Activated CD4-positive, CD25-positive, alpha-beta regulatory T cell treated with anti-CD3 and anti-CD28 coated beads, Interleukin-2, amount 50 U/mL, for 72 hours (primary cell): Measurements from ENCODE around the gene GRIN2A.

ENCODE experiments used
- DNase-seq: peaks from one replicate; pipeline ENCODE4 v3.0.0; 2021

Gene GRIN2A

DNA sequence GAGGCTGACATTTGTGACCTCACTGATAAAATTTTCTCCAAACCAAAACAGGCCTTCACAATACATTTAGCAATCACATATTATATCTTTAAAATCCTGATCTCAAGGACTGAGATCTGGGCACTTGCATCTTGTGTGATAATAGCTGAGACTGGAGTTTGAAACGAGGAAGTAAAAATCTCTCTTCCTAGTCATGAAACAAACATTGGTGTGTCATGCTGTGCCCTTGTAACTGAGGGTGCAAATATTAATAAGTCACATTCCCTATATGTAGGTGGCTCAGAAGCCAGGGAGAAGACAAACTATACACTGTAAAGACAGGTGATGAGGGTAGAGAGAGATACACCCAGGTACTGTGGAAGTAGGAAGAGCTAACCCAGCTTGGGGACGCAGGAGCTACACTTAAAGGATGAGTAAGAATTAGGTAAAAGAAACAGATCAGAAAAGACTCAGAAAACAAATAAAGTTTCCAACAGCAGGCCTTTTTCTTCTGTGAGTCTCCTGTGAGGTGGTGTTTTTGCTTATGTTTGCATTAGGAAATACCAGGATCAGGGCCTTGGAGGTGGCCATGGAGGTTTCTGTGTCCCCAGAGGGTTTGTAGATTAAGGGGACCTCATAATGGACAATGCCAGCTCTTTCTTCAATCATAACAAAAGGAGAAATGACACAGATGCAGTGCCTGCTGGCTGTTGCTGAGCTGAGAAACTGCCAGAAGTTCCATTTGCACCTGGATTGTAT, 335.7 kb downstream of the GRIN2A start:
- DNase-seq = no peak

DNA sequence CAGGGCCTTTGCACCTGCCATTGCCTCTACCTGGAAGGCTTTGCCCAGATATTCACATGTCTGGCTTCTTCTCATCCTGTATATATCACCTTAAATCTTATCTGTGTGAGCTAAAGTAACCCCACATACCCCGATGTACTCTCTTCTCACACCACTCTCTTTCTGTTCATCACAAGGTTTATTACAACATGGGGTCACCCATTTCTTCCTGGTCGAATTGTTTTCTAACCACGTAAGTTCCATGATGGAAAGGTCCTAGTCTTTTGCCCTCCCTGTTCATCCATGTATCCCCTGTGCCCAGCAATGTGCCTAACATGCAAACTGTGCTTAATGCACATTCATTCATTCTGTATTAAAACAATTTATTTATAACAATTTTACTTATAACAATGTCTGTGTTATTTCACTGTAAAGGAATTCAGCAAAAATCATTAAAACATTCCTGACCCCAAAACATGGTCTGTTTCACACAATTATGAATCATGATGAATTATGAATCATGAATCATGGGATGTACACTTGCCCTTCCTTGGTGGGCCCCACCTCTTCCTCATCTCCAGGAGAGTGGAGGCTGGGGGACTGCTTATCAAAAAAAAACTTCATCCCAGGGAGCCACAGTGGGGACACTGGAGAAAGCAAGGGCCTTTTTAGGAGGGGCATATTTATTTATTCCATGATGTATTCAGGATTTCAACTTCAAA, 336.4 kb downstream of the GRIN2A start:
- DNase-seq = no peak

GRCh38 chr16:9844361-9844760, 337.9 kb downstream of the GRIN2A start:
- no peak for DNase-seq

DNA sequence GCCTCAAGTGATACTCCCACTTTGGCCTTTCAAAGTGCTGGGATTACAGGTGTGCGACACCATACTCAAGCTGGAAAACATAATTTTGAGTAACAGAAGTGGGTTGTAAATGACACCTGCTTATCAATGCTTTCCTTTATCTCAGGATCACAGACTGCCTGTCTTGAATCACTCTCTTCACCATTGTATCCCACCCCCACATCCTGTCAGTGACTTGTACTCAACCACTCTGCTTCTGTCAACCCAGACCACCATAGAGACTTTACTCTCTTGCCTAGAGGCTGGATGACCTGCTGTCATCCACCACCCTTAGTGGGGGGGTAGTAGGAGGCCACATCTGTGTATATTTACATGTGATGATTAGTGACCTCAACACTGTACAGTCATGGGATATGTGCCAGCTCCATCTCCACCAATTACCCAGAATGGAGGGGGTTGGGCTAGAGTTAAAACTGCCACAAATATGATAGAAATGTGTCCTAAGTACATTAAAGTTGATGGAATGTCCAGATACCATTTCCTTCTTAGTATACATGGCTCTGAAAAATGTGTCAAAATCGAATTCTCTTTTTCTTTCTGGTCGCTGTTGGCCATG, 338.7 kb downstream of the GRIN2A start:
- no peak for DNase-seq

DNA sequence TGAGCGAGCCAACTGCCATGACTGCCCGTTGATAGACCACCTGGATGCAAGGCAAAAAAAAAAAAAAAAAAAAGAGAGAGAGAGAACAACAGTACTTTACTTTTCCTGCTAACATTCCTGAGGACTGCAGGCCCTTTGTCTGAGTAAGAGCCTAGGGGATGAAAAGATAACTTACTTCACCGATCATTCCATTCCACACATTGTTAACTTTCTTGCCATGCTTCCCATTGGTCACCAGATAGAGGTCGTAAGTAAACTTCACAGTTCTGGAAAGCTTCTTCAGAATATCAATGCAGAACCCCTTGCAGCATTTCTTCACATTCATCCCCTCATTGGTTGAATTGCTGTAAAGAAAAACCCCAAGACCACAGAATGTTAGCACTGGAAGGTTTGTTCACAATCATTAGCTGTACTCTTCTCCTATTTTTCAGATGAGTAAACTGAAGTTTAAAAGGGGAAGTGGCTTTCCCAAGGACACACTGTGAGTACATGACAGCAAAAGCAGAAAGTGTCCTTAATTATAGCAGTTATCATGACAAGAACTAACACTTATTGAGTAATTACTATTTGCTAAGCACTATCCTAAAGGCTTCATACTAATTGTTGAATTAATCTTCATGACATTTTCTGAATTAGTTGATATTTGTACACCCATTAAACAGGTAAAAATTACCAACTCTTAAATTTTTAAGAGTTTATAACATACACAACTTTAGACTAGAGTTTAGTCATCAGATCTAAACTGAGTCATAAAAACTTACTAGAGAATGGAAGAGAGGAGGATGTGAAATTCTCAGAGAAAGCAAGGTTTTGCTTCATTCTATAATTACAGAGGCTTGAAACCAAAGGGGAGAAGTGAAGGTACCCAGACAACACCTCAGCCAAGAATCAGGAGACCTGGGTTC, 341.2 kb downstream of the GRIN2A start:
- DNase-seq = no peak

GRCh38 chr16:9837481-9837880, 344.7 kb downstream of the GRIN2A start:
- DNase-seq = no peak

DNA sequence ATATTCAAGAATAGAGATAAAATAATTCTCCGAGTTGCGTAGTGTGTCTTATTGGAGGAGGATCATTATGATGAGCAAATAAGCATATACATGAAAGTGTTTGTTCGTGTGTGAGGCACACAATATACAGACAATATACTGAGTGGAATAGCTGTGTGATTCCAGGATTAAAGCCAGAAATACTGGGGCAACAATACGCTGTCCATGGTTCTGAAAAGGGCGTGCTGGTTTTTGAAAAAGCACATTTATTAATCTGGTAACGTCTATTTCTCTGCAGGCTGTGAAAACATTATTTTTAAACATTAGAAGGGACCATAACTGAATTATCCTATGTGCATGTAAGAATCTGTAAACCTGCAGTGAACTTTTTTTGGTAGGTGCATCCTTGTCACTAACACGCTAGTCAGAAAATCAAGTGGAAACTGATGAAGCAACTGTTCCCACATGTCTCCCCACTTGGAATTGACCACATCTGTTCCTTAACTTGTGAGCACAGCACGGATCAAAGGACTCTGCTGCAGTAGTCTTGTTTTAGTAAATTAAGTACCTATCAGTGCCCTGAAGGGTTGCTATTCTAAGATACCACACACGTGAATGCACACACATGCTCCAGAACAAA, 346.0 kb downstream of the GRIN2A start:
- no peak for DNase-seq

DNA sequence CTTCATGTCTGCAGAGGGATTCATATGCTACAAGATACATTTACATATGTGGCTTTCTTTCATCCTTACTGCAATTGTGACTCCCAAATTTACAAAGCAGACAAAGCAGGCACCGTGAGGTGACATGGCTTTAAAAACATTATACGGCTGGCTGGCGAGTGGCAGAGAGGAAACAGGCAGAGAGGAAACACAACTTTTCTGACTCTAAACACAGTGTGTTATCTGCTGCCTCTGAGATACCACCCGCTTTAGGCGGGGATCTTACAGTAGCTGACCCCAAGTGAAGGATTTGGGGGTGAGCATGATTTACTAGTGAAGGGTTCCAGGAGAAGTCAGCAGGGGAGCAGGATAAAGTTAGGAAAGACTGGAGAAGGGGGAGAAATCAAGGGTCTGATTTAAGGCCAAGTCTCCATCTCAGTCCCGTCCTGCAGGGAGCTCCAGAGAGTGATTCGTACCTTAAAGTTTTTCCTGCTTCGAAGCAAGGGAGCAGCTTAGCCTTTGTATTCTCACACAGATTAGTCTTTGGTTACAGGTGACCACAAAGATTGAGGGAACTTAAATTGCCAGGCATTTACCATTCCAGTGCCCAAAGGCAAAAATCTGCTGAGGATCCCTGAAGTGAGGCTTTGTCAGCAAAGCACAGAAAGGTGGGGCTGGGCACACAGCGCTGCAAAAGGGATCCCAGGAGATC, 355.0 kb downstream of the GRIN2A start:
- no peak for DNase-seq

GRCh38 chr16:9826656-9827055, 355.6 kb downstream of the GRIN2A start:
- DNase-seq = no peak

DNA sequence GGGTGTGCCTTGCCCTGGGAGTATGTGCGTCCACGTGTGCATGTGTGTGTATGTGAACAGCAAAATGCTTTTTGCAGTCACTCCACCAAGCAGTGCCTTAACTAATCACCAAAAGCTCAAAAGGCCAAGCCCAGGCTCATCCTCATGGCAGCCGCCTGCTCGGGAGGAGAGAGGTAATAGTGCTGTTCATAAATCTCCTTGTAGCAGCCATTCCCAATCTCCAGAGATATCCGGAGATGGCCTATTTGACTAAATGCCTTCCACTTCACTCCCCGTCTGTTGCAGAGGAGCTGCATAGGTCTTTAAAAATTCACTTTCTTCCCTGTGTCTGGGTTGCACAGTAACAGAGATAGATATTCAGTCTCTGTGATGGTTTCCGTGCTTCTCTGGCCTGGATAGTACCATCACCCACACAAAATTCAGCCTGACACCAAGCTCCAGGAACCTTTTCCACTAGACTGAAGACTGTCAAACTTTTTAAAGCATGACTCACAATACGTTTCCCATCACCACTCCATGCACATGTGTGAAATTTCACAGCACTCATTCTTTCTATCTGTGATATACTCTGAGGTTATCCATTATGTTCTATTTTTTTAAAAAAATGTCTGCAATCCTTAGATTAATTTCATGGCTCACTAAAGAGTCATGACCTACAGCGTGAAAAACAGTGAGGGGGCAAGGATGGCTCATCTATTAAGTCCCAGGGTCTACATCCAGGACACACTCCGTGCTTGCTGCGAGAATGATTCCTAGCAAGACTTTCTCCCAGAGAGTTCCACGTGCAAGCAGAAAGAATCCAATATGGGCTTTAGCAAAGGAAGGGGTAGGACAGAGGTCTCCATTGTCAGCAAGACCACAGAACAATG, 357.8 kb downstream of the GRIN2A start:
- no peak for DNase-seq

GRCh38 chr16:9823510-9823909, 358.7 kb downstream of the GRIN2A start:
- DNase-seq = no peak

- DNase-seq = no peak
These were observed 360.3 kb downstream of the GRIN2A start for GRCh38 chr16:9821970-9822369.

- DNase-seq = no peak
These were observed 360.9 kb downstream of the GRIN2A start for GRCh38 chr16:9821331-9821730.

DNA sequence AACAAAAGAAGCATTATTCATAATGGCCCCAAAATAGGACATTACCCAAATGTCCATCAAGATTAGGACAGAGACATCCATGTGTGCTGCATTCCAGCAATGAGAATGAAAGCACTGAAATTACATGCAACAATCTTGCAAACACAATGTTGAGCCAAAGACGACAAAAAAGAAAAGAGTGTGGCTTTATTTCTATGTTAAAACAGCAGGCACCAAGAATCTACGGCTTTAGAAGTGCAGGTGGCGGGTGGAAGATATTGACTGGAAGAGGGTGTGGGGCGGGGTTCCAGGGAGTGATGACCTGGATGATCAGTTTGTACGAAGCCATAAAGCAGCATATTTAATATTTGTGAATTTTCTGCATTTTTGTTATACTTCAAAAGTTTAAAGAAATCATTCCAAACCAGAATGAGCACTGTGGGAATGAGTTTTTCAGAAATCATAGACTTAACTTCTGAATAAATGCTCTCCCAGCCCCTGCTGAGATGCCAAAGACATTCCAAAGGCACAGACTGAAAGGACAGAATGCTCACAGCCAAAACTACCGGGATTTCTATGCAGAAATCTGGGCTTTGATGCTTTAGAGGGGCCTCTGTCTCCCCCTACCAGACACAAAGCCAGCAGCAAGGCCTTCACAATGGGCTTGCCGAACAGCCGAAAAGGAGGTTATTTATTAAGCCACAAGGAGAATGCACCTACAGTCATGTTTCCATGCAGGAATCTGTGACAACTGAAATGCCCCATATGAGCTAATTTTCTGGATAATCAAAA, 361.6 kb downstream of the GRIN2A start:
- DNase-seq = no peak

- no peak for DNase-seq
These were observed 363.5 kb downstream of the GRIN2A start for GRCh38 chr16:9818702-9819101.

- DNase-seq = no peak
These were observed 364.6 kb downstream of the GRIN2A start for GRCh38 chr16:9817586-9817985.

DNA sequence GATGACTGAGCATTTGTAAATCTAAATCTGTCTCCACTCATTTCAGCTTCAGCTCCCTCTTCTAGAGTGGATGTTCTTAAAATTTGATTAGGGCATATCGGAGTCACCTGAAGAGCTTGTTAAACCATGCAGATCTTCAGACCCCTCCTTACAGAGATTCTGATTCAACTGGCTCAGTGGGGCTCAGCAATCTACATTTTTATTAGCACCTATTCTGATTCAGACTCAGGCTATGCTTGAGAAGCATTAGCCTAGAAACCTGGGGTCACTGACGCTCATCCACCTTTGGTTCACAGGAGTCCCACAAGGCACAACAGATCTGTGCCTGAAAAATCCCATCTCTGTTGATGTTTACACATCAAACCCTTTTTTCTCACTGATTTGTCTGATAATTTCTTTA, 365.6 kb downstream of the GRIN2A start:
- DNase-seq = no peak

DNA sequence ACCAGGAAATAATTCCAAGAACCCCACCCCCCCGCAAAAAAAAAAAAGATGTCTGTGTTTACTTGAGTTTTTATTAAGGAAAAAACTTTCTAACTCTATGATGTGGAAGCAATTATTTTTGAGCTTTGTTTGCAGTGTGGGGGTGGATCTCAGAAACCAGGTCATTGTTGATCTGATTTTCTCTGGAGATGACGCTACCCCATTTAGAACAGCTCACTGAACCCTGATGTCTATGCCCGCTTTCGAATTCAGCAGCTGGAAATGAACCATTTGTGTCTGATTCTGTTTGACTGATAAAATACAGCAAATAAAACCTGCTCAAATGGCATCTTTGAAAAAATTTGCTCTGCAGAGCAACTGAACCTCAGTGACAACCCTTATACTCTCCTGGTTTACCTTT, 368.6 kb downstream of the GRIN2A start:
- DNase-seq = no peak

GRCh38 chr16:9808210-9808609, 374.0 kb downstream of the GRIN2A start:
- DNase-seq = no peak

DNA sequence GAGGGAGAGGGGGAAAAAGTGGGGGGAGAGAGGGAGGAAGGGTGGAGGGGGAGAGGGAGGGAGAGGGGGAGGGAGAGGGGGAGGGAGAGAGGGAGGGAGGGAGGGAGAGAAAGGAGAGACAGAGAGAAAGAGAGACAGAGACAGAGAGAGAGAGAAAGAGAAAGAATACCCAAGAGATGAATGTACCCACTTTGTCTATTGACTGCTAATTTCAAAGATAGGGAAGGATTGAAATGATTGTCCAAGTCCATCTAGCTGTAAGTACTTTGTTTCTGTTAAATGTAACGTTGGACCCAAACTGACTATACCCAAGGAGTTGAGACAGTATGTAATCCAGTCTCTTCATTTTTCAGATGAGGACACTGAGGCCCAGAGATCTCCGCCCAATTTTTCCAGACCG, 374.9 kb downstream of the GRIN2A start:
- no peak for DNase-seq
